IPS-18a (cell line): Measurements from ENCODE around the gene NIPAL1.
A peak's percentile ranks its signal among the peaks of the same experiment; 100 is the strongest.
"Not testable (repeated sequence)": the region's sequence is repeated elsewhere in the genome, so short reads cannot be mapped to it uniquely, and the experiment has no call there.

ENCODE experiments used
- H3K27ac ChIP-seq: one replicate; pipeline ENCODE4 v1.5.1; 2013; ENCODE audit warnings: low read length
- H3K27me3 ChIP-seq: one replicate; pipeline ENCODE4 v1.6.1; 2013; ENCODE audit warnings: mild to moderate bottlenecking, low read length; ENCODE audit not compliant: control insufficient read depth, insufficient read depth
- H3K36me3 ChIP-seq: one replicate; pipeline ENCODE4 v1.6.1; 2013; ENCODE audit warnings: low read depth, low read length; ENCODE audit not compliant: control insufficient read depth
- H3K4me1 ChIP-seq: one replicate; pipeline ENCODE4 v1.6.1; 2013; ENCODE audit warnings: low read depth, low read length; ENCODE audit not compliant: control insufficient read depth
- H3K4me3 ChIP-seq: one replicate; pipeline ENCODE4 v1.5.1; 2013; ENCODE audit warnings: low read length
- H3K9ac ChIP-seq: one replicate; pipeline ENCODE4 v1.6.1; 2013; ENCODE audit warnings: mild to moderate bottlenecking, low read length, moderate library complexity
- H3K9me3 ChIP-seq: one replicate; pipeline ENCODE4 v1.6.1; 2013; ENCODE audit warnings: low read depth, low read length; ENCODE audit not compliant: control insufficient read depth

The NIPAL1 gene

GRCh38 chr4:48016141-48017107, at the start of gene NIPAL1, which contains the start of gene CNGA1:
Gene NIPAL1, plus strand, starts transcription at chr4:48016772. Its CDS starts 68 bp downstream, at chr4:48016840.
Gene CNGA1, minus strand, starts transcription at chr4:48016681. Its CDS starts 63,992 bp downstream, at chr4:47952689.
- H3K9me3 ChIP-seq, result no peaks in the 10 kb centered on the region
- no peaks in the 10 kb centered on the region for H3K36me3 ChIP-seq
- H3K4me1 ChIP-seq, result no peaks in the 10 kb centered on the region
- H3K27me3 ChIP-seq, result peaks cover 20% of the 10 kb centered on the region
- H3K9ac ChIP-seq, result peak within 1 kb of the TSS; percentile 61
- peak within 1 kb of the TSS; percentile 96 for H3K4me3 ChIP-seq
- H3K27ac ChIP-seq, result no peak within 1 kb of the TSS

GRCh38 chr4:47968847-47969246, 47.7 kb upstream of the NIPAL1 start:
- H3K4me3 ChIP-seq, result no peak overlapping the region
- no peak overlapping the region for H3K9ac ChIP-seq
- no peaks in the 10 kb centered on the region for H3K4me1 ChIP-seq
- no peak overlapping the region for H3K27ac ChIP-seq
- H3K9me3 ChIP-seq, result no peaks in the 10 kb centered on the region
- no peaks in the 10 kb centered on the region for H3K27me3 ChIP-seq
- H3K36me3 ChIP-seq, result no peaks in the 10 kb centered on the region

GRCh38 chr4:47972181-47972580, 44.4 kb upstream of the NIPAL1 start:
- Histone ChIP-seq H3K27me3 (no peaks in the 10 kb centered on the region), H3K4me1 (no peaks in the 10 kb centered on the region), H3K9me3 (no peaks in the 10 kb centered on the region), H3K9ac (no peak overlapping the region), H3K36me3 (no peaks in the 10 kb centered on the region), H3K27ac (no peak overlapping the region), H3K4me3 (no peak overlapping the region)

- Histone ChIP-seq H3K4me3 (no peak overlapping the region), H3K4me1 (no peaks in the 10 kb centered on the region), H3K9me3 (no peaks in the 10 kb centered on the region), H3K27ac (no peak overlapping the region), H3K36me3 (no peaks in the 10 kb centered on the region), H3K9ac (no peak overlapping the region), H3K27me3 (no peaks in the 10 kb centered on the region)
Observed at GRCh38 chr4:47972721-47973120, 43.9 kb upstream of the NIPAL1 start.

GRCh38 chr4:47974566-47974965, 42.0 kb upstream of the NIPAL1 start:
- no peaks in the 10 kb centered on the region for H3K36me3 ChIP-seq
- H3K4me3 ChIP-seq, result no peak overlapping the region
- H3K27ac ChIP-seq, result no peak overlapping the region
- no peaks in the 10 kb centered on the region for H3K27me3 ChIP-seq
- no peaks in the 10 kb centered on the region for H3K4me1 ChIP-seq
- H3K9ac ChIP-seq, result no peak overlapping the region
- H3K9me3 ChIP-seq, result no peaks in the 10 kb centered on the region

GRCh38 chr4:47990145-47990544, 26.4 kb upstream of the NIPAL1 start:
- H3K9ac ChIP-seq, result no peak overlapping the region
- H3K27me3 ChIP-seq, result no peaks in the 10 kb centered on the region
- H3K36me3 ChIP-seq, result no peaks in the 10 kb centered on the region
- no peak overlapping the region for H3K4me3 ChIP-seq
- H3K4me1 ChIP-seq, result no peaks in the 10 kb centered on the region
- no peaks in the 10 kb centered on the region for H3K9me3 ChIP-seq
- no peak overlapping the region for H3K27ac ChIP-seq

GRCh38 chr4:47992475-47992874, 24.1 kb upstream of the NIPAL1 start:
- not testable (repeated sequence) for H3K4me1 ChIP-seq, H3K9me3 ChIP-seq, H3K4me3 ChIP-seq, H3K27me3 ChIP-seq, H3K9ac ChIP-seq, H3K36me3 ChIP-seq, H3K27ac ChIP-seq

GRCh38 chr4:47996021-47996420, 20.6 kb upstream of the NIPAL1 start:
- H3K4me3 ChIP-seq, result no peak overlapping the region
- H3K27ac ChIP-seq, result no peak overlapping the region
- H3K36me3 ChIP-seq, result no peaks in the 10 kb centered on the region
- H3K27me3 ChIP-seq, result no peaks in the 10 kb centered on the region
- H3K4me1 ChIP-seq, result no peaks in the 10 kb centered on the region
- H3K9me3 ChIP-seq, result no peaks in the 10 kb centered on the region
- H3K9ac ChIP-seq, result no peak overlapping the region

- Histone ChIP-seq H3K27me3 (no peaks in the 10 kb centered on the region), H3K4me1 (no peaks in the 10 kb centered on the region), H3K36me3 (no peaks in the 10 kb centered on the region), H3K27ac (no peak overlapping the region), H3K4me3 (no peak overlapping the region), H3K9me3 (peaks cover 21% of the 10 kb centered on the region), H3K9ac (no peak overlapping the region)
Observed at GRCh38 chr4:48002267-48002666, 14.3 kb upstream of the NIPAL1 start.

- H3K27me3 ChIP-seq, H3K27ac ChIP-seq, H3K4me1 ChIP-seq, H3K9ac ChIP-seq, H3K4me3 ChIP-seq, H3K36me3 ChIP-seq: not testable (repeated sequence)
- peaks cover 29% of the 10 kb centered on the region for H3K9me3 ChIP-seq
Observed at GRCh38 chr4:48003568-48003967, 13.0 kb upstream of the NIPAL1 start.

GRCh38 chr4:48005781-48006180, 10.8 kb upstream of the NIPAL1 start:
- Histone ChIP-seq H3K36me3 (no peaks in the 10 kb centered on the region), H3K4me1 (no peaks in the 10 kb centered on the region), H3K27ac (no peak overlapping the region), H3K4me3 (no peak overlapping the region), H3K9ac (no peak overlapping the region), H3K9me3 (peaks cover 41% of the 10 kb centered on the region), H3K27me3 (no peaks in the 10 kb centered on the region)
